GM18519 (cell line): ENCODE results near the gene USP6.
"Not testable (repeated sequence)": the region's sequence is repeated elsewhere in the genome, so short reads cannot be mapped to it uniquely, and the experiment has no call there.

Experiments
- ATAC-seq: cut with Tn5 transposase; IDR thresholded peaks from one replicate; pipeline ENCODE4 v1.9.1; 2021; ENCODE audit warnings: mild to moderate bottlenecking, moderate library complexity; ENCODE audit not compliant: unreplicated experiment, low FRiP score

The USP6 gene

DNA sequence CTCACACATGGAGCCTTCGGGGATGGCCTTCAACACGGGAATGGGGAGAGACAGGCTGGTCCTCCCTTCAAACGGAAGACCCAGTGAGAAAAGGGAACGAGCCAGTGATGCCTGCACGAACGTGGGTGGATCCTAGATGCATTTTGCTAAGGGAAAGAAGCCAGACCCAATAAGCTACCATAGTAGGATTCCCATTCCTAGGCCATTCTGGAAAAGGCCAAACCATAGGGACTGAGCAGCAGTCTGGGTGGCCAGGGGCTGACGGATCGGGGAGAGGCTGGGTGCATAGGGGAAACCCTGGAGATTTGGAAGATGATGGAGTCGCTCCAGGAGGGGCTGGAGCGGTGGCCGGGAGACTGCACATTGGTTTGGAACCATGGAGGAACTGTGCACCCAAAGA lies 18.7 kb downstream of the USP6 start:
- not testable (repeated sequence) for ATAC-seq

DNA sequence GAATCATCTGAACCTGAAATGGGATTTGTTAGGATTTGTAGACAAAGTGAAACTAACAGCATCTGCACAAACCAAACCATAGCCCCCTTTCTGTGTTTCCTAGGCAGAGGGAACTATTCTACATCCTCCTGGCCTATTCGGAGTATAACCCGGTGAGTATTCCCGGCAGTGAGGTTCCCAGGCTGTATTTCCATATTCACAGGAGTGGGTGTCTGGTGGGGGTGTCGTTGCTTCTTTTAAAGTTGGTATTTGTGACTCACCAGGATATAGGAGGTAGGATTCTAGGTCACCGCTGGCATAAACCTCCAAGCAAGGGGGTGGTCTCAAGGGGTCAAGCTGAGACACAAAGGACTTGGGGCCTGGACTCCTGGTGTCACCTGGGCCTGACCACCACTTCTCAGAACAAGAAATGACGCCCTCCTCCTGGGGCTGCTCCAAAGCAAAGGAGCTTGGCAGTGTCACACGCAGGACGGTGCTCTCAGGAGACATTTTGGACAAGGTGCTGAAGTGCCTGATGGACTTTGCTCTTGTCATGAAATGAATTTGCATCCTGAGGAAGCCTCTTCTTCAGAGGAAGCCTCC lies 19.4 kb downstream of the USP6 start:
- ATAC-seq: not testable (repeated sequence)

DNA sequence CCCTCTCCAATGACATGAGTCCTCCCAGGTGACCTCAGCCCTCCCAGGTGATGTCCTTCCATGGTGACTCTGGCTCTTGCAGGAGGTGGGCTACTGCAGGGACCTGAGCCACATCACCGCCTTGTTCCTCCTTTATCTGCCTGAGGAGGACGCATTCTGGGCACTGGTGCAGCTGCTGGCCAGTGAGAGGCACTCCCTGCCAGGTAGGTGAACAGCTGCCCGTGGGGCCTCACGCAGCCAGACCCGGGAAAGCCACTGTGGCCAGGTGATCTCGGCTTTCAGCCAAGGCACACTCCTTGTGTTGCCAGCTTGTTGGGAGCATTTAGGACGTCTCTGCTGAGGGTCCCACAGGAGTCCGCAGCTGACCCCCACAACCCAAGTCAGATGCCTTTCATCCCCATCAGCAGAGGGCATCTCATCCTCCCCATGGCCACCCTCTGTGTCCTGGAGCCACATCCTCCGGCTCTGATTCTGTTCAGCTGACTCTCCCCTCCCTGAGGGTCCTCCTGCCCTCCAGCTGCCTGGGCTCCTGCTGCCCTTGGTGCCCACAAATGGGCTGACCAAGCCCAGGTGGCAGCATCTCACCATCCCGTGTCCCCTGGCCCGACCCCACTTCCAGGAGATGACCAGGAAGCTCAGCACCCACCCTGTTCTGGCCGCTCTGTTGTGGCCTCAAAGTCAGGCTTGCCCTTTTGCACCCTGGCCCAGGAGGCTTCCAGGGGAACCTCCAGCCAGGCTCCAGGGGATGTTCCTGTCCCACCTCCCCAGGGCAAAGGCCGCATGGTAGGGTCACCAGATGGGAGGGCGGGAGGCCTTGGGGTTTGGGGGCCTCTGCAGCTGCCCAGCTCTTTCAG lies 20.1 kb downstream of the USP6 start:
- no peak for ATAC-seq

DNA sequence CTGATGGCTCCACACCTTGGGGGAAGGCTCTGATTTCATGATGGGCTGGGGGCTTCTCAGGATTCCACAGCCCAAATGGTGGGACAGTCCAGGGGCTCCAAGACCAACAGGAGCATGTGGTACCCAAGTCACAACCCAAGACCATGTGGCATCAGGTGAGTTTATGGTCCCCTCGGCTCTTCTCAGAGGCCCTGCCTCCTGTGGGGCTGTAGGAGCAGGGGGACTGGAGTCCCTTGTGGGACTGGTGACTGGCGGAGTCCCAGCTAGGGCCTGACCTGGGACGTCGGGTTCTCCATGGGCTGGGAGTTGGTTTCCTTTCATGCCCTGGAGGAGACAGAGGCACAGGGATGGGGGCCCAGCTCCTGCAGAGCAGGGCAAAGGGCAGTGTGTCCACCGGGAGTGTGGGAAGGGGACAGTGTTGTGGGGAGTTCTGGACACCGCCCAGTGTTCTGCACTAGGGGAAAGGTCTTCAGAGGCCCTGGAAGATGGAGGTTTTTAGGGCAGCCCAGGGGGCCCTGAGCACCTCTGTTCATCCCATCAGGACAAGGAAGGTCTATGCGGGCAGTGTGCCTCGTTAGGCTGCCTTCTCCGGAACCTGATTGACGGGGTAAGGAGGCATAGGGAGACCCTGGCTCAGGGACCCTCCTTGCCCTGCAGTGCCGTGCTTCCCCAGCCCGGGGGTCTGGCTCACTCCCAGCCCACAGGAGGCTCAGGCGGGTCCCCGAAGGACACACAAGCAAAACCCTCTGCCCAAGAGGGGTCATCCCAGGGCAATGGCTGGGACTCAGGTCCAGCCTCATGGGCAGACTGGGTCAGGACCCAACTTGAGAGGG lies 21.0 kb downstream of the USP6 start:
- ATAC-seq: not testable (repeated sequence)

DNA sequence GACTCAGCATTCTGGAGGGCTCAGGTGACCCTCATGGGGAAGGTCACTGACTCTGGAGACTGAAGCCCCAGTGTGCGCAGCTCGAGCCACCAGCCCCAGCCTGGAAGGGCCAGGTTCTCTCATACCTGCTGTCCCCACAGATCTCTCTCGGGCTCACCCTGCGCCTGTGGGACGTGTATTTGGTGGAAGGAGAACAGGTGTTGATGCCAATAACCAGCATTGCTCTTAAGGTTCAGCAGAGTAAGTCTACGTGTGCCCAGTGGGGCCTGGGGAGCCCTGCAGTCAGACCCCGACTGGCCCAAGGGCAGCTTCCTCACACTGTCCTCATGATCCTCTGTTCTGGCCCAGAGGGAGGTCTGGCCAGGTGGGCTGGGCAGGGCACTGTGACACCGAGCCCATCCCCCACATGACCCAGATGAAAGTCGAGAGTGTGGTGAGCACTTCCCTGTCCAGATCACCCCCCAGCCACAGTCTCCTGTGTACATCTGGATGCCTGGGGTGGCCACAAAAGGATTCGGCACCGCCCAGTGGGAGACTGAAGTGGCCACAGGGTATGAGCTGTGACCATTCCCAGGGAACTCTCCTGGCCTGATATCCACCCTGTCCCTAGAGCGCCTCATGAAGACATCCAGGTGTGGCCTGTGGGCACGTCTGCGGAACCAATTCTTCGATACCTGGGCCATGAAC lies 21.8 kb downstream of the USP6 start:
- ATAC-seq: not testable (repeated sequence)

DNA sequence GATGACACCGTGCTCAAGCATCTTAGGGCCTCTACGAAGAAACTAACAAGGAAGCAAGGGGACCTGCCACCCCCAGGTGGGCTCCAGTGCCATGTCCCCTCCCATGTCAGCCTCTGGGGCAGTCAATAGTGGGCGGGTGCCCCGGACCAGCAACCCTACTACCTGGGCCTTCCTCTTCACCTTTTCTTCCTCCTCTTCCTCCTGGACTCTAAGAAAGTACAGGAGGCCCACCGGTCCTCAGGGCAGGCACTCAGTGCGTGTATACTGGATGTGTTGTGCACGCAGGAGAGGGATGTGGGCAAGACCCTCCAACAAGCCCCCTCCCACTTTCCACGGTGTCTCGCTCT lies 22.3 kb downstream of the USP6 start:
- not testable (repeated sequence) for ATAC-seq

DNA sequence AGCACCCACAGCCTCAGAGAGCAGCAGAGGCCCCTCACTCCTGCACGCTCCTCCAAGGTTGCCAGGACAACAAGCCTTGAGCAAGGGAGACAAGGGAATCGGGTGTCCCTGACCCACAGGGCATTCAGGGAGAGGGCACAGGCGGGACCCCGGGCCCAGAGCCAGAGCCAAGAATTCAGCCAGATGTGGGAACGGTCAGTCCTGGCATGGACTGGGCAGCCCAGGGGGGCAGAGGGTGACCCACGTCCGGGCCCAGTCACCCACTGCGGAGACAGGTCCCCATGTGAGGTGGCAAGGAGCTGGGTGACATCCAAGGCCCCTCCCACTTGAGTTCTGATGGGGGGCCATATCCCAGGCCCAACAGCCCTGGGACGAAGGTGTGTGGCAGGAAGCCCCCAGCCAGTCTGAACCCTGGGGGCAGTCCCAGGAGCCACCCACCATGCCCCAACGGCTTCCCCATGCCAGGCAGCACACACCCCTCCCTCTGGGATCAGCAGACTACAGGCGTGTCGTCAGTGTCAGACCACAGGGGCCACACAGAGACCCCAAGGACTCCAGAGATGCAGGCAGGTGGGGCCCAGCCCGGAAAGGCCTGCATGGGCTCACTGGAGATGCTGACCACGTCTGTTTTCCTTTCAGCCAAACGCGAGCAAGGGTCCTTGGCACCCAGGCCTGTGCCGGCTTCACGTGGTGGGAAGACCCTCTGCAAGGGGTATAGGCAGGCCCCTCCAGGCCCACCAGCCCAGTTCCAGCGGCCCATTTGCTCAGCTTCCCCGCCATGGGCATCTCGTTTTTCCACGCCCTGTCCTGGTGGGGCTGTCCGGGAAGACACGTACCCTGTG lies 23.0 kb downstream of the USP6 start:
- no peak for ATAC-seq

DNA sequence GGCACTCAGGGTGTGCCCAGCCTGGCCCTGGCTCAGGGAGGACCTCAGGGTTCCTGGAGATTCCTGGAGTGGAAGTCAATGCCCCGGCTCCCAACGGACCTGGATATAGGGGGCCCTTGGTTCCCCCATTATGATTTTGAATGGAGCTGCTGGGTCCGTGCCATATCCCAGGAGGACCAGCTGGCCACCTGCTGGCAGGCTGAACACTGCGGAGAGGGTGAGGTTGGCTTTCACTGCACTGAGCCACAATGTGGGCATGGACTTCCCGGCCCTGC lies 23.6 kb downstream of the USP6 start:
- no peak for ATAC-seq

DNA sequence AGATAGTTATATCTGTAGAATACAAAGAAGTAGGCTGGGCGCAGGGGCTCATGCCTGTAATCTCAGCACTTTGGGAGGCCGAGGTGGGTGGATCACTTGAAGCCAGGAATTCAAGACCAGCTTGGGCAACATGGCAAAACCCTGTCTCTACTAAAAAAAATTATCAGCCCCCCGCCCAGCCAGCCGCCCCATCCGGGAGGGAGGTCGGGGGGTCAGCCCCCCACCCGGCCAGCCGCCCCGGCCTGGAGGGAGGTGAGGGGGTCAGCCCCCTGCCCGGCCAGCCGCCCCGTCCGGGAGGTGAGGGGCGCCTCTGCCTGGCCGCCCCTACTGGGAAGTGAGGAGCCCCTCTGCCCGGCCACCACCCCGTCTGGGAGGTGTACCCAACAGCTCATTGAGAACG lies 27.0 kb downstream of the USP6 start:
- not testable (repeated sequence) for ATAC-seq

DNA sequence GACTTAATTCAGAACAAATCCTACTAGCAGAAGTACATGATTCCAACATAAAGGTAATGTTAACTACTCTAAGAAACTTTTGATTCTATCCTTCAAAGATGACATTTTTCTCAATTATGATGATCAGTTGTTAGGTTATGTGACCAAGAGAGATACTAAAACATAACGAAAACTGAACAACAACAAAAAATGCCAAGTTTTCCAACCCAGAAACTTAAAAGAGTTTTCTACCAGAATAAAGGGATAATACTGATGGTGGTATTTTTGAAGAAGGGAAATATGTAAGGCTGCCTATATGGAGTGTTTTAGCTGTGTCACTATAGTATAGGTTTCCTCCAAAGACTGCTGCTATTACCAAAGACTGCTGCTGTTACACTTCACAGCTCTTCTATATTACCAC lies 30.3 kb downstream of the USP6 start:
- not testable (repeated sequence) for ATAC-seq

DNA sequence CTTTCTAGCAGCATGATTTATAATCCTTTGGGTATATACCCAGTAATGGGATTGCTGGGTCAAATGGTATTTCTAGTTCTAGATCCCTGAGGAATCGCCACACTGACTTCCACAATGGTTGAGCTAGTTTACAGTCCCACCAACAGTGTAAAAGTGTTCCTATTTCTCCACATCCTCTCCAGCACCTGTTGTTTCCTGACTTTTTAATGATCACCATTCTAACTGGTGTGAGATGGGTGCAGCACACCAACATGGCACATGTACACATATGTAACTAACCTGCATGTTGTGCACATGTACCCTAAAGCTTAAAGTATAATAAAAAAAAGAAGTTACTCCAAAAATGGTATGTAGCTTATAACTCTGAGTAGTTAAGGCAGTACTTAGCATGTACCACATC lies 44.9 kb downstream of the USP6 start:
- ATAC-seq: not testable (repeated sequence)

DNA sequence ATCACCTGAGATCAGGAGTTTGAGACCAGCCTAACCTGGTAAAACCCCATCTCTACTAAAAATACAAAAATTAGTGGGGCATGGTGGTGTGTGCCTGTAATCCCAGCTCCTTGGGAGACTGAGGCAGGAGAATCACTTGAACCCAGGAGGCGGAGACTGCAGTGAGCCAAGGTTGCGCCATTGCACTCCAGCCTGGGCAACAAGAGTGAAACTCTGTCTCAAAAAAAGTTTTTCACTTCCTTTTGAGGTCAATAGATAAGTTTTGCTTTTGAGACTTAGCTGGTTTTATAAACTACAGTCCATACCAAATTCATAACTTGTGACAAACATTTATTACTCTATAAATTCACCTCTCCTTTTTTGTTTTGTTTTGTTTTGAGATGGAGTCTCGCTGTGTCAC lies 46.0 kb downstream of the USP6 start:
- not testable (repeated sequence) for ATAC-seq

DNA sequence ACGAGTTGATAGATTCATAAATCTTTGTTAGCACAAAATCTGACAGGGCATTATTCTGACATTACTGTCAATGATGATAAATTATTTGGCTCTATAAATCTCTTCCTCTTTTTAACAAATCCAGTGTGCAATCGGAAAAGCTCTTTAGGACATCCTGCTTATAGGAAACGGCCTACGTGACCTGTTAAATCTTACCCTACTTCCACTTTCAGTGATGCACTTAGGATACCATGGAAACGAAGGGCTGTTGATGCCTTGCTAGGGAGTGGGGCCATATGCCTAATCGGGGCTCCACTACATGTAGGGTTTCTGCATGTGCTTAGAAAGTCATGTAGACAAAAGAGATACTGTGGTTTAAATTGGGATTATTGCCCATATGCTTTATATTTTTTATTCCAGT lies 48.6 kb downstream of the USP6 start:
- ATAC-seq: no peak

DNA sequence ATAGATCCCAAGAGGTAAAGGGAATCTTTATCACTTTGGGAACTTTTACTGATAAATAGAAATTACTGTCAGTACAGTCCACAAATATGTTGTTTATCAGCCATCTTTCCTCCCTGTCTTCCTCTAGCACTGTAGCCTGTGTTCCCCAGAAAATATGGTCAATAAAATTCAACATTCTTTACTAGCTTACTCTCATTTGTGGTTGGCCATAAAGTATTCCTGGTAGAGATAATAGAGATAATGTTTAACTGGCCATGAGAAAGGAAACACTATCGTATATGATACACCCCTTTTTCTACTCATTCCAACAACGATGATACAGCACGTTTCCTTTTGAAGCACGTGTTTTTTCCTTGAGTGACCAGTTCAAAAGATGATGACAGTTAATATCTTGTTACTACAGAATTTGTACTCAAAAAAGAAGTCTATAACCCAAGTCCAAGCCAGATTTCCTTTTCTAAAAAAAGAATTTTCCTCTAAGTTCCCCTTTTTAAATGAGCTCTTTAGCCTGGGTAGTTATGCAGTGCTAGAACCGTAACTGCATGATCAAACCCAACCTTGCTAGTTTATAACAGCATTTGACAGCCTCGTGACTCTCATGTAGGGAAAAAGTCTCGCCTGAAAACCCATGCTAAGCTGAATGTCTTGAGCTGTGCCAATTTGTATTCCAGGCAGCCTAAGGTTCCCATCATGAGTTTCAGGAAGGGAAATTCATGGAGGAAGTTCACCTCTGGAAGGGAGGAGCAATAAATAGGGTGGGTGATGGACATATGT lies 50.1 kb downstream of the USP6 start:
- ATAC-seq: not testable (repeated sequence)

DNA sequence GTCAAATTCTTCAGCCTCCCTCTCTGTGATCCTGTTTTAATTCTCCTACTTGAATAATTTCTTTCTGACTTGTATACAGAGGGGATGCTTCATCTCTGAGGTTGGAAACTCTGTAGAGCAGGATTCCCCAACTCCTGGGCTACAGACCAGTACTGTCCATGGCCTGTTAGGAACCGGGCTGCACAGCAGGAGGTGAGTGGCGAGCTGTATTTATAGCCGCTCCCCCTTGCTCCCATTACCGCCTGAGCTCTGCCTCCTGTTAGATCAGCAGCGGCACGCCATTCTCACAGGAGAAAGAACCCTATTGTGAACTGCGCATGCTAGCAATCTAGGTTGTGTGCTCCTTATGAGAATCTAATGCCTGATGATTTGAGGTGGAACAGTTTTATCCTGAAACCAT lies 59.2 kb downstream of the USP6 start:
- ATAC-seq: not testable (repeated sequence)

DNA sequence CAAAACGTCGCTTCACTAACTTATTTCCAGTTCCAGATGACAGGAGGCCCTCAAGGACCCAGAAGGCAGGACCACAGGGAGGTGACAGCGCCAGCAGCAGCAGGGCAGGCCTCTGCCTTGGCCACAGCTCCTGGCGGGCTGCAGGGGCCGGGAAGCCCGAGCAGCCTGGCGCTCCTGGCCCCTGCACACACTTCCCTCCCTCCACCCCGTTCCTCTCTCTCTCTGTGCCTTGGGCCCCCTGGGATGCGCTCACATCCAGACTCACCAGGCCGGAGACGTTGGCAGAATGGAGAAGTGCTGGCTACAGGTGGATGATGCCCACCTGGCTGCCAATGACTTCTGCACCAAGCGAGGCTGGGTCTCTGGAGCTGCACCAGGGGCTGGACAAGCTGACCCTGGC lies 63.2 kb downstream of the USP6 start:
- ATAC-seq: no peak

DNA sequence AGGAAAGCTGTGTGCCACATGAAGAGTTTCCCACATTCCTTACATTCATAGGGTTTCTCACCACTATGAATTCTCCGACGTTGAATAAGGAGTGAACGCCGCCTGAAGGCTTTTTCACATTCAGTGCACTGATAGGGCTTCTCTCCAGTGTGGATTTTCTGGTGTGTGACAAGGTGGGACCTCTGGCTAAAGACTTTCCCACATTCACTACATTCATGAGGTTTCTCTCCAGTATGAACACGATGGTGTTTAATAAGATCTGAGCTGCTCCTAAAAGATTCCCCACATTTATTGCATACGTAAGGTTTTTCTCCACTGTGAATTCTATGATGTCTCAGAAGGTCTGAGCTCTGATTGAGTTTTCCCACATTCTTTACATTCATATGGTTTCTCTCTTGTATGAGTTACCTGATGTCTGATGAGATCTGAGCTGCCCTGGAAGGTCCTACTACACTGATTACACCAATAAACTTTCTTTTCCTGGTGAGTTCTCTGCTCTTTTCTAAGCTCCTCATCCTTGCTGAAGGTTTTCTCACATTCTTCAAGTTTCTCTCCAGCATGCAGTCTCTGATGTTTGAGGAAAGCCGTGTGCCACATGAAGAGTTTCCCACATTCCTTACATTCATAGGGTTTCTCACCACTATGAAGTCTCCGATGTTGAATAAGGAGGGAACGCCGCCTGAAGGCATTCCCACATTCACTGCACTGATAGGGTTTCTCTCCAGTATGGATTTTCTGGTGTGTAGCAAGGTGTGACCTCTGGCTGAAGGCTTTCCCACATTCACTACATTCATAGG lies 65.9 kb downstream of the USP6 start:
- ATAC-seq: no peak

DNA sequence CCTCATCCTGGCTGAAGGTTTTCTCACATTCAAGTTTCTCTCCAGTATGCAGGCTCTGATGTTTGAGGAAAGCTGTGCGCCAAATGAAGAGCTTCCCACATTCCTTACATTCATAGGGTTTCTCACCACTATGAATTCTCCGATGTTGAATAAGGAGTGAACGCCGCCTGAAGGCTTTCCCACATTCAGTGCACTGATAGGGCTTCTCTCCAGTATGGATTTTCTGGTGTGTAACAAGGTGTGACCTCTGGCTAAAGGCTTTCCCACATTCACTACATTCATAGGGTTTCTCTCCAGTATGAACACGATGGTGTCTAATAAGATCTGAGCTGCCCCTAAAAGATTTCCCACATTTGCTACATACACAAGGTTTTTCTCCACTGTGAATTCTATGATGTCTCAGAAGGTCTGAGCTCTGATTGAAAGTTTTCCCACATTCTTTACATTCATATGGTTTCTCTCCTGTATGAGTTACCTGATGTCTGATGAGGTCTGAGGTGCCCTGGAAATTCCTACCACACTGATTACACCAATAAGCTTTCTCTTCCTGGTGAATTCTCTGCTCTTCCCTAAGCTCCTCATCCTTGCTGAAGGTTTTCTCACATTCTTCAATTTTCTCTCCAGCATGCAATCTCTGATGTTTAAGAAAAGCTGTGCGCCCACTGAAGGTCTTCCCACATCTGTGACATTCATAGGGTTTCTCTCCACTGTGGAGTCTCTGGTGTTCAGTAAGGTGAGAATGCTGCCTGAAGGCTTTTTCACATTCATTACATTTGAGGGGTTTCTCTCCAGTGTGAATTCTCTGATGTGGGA lies 67.0 kb downstream of the USP6 start:
- ATAC-seq: no peak
